DOHH2 (cell line): Measurements from ENCODE around the gene IL34.

ENCODE experiments used
- H3F3A ChIP-seq: fragments of 200-600 bp; sonication (generic), shearing (Covaris generic); 2 replicates; pipeline ENCODE4 v1.6.0; 2016; ENCODE audit warnings: antibody characterized with exemption, mild to moderate bottlenecking; ENCODE audit not compliant: control insufficient read depth, insufficient read depth
- H3K27ac ChIP-seq: fragments of 200-600 bp; sonication (generic); 2 replicates; pipeline ENCODE4 v1.5.1; 2014; ENCODE audit warnings: low read depth, mild to moderate bottlenecking, low read length, moderate library complexity
- H3K27me3 ChIP-seq: fragments of 200-600 bp; sonication (generic); 2 replicates; pipeline ENCODE4 v1.6.1; 2014; ENCODE audit warnings: mild to moderate bottlenecking, low read length, mixed read lengths; ENCODE audit not compliant: control insufficient read depth
- H3K36me3 ChIP-seq: fragments of 200-600 bp; sonication (generic); 2 replicates; pipeline ENCODE4 v1.6.1; 2014; ENCODE audit warnings: mild to moderate bottlenecking, low read length, moderate library complexity, mixed read lengths; ENCODE audit not compliant: control insufficient read depth
- H3K4me1 ChIP-seq: fragments of 200-600 bp; sonication (generic); 2 replicates; pipeline ENCODE4 v1.6.1; 2014; ENCODE audit warnings: mild to moderate bottlenecking, low read length, mixed read lengths; ENCODE audit not compliant: control insufficient read depth
- H3K4me2 ChIP-seq: fragments of 200-600 bp; sonication (generic); 2 replicates; pipeline ENCODE4 v1.6.0; 2014; ENCODE audit warnings: mild to moderate bottlenecking, low read length, moderate library complexity
- H3K4me3 ChIP-seq: fragments of 200-600 bp; sonication (generic); 2 replicates; pipeline ENCODE4 v1.5.1; 2014; ENCODE audit warnings: mild to moderate bottlenecking, low read length, mixed read lengths
- H3K79me2 ChIP-seq: fragments of 200-600 bp; sonication (generic); 2 replicates; pipeline ENCODE4 v1.6.1; 2014; ENCODE audit warnings: mild to moderate bottlenecking, low read length, mixed read lengths; ENCODE audit not compliant: control insufficient read depth
- H3K9me2 ChIP-seq: fragments of 200-600 bp; sonication (generic); replicated peaks from 2 replicates; pipeline ENCODE4 v1.6.1; 2014; ENCODE audit warnings: mild to moderate bottlenecking, low read length, mixed read lengths; ENCODE audit not compliant: control insufficient read depth
- H3K9me3 ChIP-seq: fragments of 200-600 bp; sonication (generic); 2 replicates; pipeline ENCODE4 v1.6.1; 2014; ENCODE audit warnings: antibody characterized with exemption, low read length, mixed read lengths; ENCODE audit not compliant: control insufficient read depth, insufficient read depth
- H4K20me1 ChIP-seq: fragments of 200-600 bp; sonication (generic); 2 replicates; pipeline ENCODE4 v1.6.0; 2014; ENCODE audit warnings: low read depth, mild to moderate bottlenecking, antibody characterized with exemption, low read length, moderate library complexity; ENCODE audit not compliant: control insufficient read depth, insufficient read depth
- CTCF ChIP-seq: fragments of 200-600 bp; sonication (generic); IDR thresholded peaks from one replicate; pipeline ENCODE4 v1.5.1; 2014; ENCODE audit warnings: antibody characterized with exemption, mild to moderate bottlenecking, low read depth, low read length; ENCODE audit not compliant: poor library complexity, severe bottlenecking
- EZH2phosphoT487 ChIP-seq: fragments of 200-600 bp; sonication (generic); IDR thresholded peaks from 2 replicates; pipeline ENCODE4 v1.6.1; 2017; ENCODE audit warnings: borderline replicate concordance, mild to moderate bottlenecking, antibody characterized with exemption, low read length, moderate library complexity, mixed read lengths

IL34 gene

GRCh38 chr16:70657956-70658355, 11.6 kb downstream of the IL34 start:
- Histone ChIP-seq H3K27ac (no peak overlapping the region), H3F3A (no peaks in the 10 kb centered on the region), H3K4me1 (peaks cover 7% of the 10 kb centered on the region), H4K20me1 (no peaks in the 10 kb centered on the region), H3K4me3 (no peak overlapping the region), H3K4me2 (no peak overlapping the region), H3K79me2 (no peaks in the 10 kb centered on the region), H3K36me3 (no peaks in the 10 kb centered on the region), H3K9me3 (no peaks in the 10 kb centered on the region), H3K9me2 (no peaks in the 10 kb centered on the region), H3K27me3 (no peaks in the 10 kb centered on the region)
- no peak for TF ChIP-seq CTCF

- Histone ChIP-seq H3K27ac (no peak overlapping the region), H3K79me2 (no peaks in the 10 kb centered on the region), H3K4me3 (no peak overlapping the region), H3K4me1 (peaks cover 1% of the 10 kb centered on the region), H3K9me2 (no peaks in the 10 kb centered on the region), H3K27me3 (no peaks in the 10 kb centered on the region), H3K4me2 (no peak overlapping the region), H3F3A (no peaks in the 10 kb centered on the region), H4K20me1 (no peaks in the 10 kb centered on the region), H3K9me3 (no peaks in the 10 kb centered on the region), H3K36me3 (no peaks in the 10 kb centered on the region)
- TF ChIP-seq CTCF: no peak
- TF ChIP-seq EZH2phosphoT487: no peak
Observed at GRCh38 chr16:70658921-70659320, 12.6 kb downstream of the IL34 start.

- Histone ChIP-seq H3K9me3 (no peaks in the 10 kb centered on the region), H3F3A (no peaks in the 10 kb centered on the region), H3K27ac (no peak overlapping the region), H3K79me2 (no peaks in the 10 kb centered on the region), H3K9me2 (no peaks in the 10 kb centered on the region), H3K4me2 (no peak overlapping the region), H3K27me3 (no peaks in the 10 kb centered on the region), H4K20me1 (no peaks in the 10 kb centered on the region), H3K4me3 (no peak overlapping the region), H3K36me3 (no peaks in the 10 kb centered on the region), H3K4me1 (no peaks in the 10 kb centered on the region)
- TF ChIP-seq CTCF: no peak
- no peak for TF ChIP-seq EZH2phosphoT487
Observed at GRCh38 chr16:70659546-70659945, 13.2 kb downstream of the IL34 start.
